Limb (tissue), 2 donors: ENCODE measurements around the gene INPP5E.
A peak's percentile ranks its signal among the peaks of the same experiment; 100 is the strongest.

ENCODE experiments used
- DNase-seq, 2 donors: peaks; one replicate each; pipeline ENCODE4 v3.0.0-alpha.2; 2016; ENCODE audit errors: extremely low spot score in 2 of 2

INPP5E gene

GRCh38 chr9:136439481-136440408, at the start of gene INPP5E:
TSS of gene INPP5E (minus strand) at chr9:136439845. CDS start at chr9:136439419, 426 bp downstream.
- DNase-seq = peak; percentile 53 to 93

GRCh38 chr9:136488247-136489214, 48.9 kb upstream of the INPP5E start:
- peak; percentile 31 to 85 for DNase-seq

- no peak for DNase-seq
These were observed 48.0 kb upstream of the INPP5E start for GRCh38 chr9:136487672-136488071.

GRCh38 chr9:136486823-136487620, 47.4 kb upstream of the INPP5E start:
- no peak for DNase-seq

GRCh38 chr9:136486131-136486530, 46.5 kb upstream of the INPP5E start:
- no peak for DNase-seq

- DNase-seq = peak; percentile 82 to 89
These were observed 45.7 kb upstream of the INPP5E start for GRCh38 chr9:136485049-136486045.

GRCh38 chr9:136484153-136485048, 44.8 kb upstream of the INPP5E start:
- peak in 1 of 2 donors; percentile 57 for DNase-seq

GRCh38 chr9:136483589-136484152, 44.0 kb upstream of the INPP5E start:
- peak; percentile 93 to 98 for DNase-seq

- peak; percentile 98 to 100 for DNase-seq
These were observed 43.3 kb upstream of the INPP5E start, which contains the start of gene SEC16A for GRCh38 chr9:136482793-136483588. TSS of gene SEC16A (minus strand) at chr9:136483040. CDS start at chr9:136477615, 5,425 bp downstream.

- DNase-seq = no peak
These were observed 42.6 kb upstream of the INPP5E start for GRCh38 chr9:136482046-136482792.

GRCh38 chr9:136481558-136481957, 41.9 kb upstream of the INPP5E start:
- no peak for DNase-seq

GRCh38 chr9:136476369-136477150, 36.9 kb upstream of the INPP5E start:
- no peak for DNase-seq

- DNase-seq = no peak
These were observed 35.6 kb upstream of the INPP5E start for GRCh38 chr9:136474974-136475865.

GRCh38 chr9:136474021-136474640, 34.5 kb upstream of the INPP5E start:
- no peak for DNase-seq

GRCh38 chr9:136473354-136473721, 33.7 kb upstream of the INPP5E start:
- DNase-seq = no peak
